Measurements from ENCODE around the gene BORCS6. TPM values are rescaled to one million over a fixed set of nuclear protein-coding genes. Genes with fewer than 3 reads are reported as not detected.

BORCS6 gene
- total and polyA plus RNA-seq, 2 of the 13 experiments (the other 11 are each of a cell fraction or from before 2014, with no cell fraction given) = 2.0 to 5.1 TPM

GRCh38 chr17:8220783-8221662 is 31.0 kb upstream of the BORCS6 start (continued):
- TF ChIP-seq ZNF318 (CRISPR knock-in tag; IDR thresholded peaks at IDR 0.05) (no peak), KMT2B (CRISPR knock-in tag; IDR thresholded peaks at IDR 0.05) (peak; percentile 12; the same call in 1 of the 2 replicates), ETV5 (CRISPR knock-in tag; IDR thresholded peaks at IDR 0.05; ENCODE audit: borderline replicate concordance) (peak; percentile 36; the same call in 1 of the 2 replicates), BRF2 (CRISPR knock-in tag; IDR thresholded peaks at IDR 0.05) (no peak), MAFG (CRISPR knock-in tag; IDR thresholded peaks at IDR 0.05) (no peak), HMG20A (CRISPR knock-in tag; IDR thresholded peaks at IDR 0.05; ENCODE audit: borderline replicate concordance) (no peak; the same call in 1 of the 2 replicates)
- TF ChIP-seq, protein P1, sequence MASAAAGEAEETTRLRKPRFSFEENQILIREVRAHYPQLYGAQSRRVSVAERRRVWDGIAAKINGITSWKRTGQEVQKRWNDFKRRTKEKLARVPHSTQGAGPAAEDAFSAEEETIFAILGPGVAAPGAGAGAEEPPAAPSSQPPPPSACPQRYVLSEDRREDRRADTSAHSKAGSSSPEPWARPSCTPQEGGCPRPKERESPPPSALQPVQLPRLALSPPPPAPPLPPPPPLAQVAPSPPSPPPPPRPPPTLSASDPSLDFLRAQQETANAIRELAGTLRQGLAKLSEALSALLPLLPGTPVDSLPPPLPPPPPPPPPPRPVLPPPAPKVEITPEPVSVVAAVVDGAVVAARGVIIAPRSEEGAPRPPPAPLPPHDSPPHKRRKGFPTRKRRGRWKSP (CRISPR knock-in tag; IDR thresholded peaks at IDR 0.05) = peak; percentile 93; the same call in 1 of the 2 replicates
- TF ChIP-seq, protein P2, sequence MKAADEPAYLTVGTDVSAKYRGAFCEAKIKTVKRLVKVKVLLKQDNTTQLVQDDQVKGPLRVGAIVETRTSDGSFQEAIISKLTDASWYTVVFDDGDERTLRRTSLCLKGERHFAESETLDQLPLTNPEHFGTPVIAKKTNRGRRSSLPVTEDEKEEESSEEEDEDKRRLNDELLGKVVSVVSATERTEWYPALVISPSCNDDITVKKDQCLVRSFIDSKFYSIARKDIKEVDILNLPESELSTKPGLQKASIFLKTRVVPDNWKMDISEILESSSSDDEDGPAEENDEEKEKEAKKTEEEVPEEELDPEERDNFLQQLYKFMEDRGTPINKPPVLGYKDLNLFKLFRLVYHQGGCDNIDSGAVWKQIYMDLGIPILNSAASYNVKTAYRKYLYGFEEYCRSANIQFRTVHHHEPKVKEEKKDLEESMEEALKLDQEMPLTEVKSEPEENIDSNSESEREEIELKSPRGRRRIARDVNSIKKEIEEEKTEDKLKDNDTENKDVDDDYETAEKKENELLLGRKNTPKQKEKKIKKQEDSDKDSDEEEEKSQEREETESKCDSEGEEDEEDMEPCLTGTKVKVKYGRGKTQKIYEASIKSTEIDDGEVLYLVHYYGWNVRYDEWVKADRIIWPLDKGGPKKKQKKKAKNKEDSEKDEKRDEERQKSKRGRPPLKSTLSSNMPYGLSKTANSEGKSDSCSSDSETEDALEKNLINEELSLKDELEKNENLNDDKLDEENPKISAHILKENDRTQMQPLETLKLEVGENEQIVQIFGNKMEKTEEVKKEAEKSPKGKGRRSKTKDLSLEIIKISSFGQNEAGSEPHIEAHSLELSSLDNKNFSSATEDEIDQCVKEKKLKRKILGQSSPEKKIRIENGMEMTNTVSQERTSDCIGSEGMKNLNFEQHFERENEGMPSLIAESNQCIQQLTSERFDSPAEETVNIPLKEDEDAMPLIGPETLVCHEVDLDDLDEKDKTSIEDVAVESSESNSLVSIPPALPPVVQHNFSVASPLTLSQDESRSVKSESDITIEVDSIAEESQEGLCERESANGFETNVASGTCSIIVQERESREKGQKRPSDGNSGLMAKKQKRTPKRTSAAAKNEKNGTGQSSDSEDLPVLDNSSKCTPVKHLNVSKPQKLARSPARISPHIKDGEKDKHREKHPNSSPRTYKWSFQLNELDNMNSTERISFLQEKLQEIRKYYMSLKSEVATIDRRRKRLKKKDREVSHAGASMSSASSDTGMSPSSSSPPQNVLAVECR (CRISPR knock-in tag; IDR thresholded peaks at IDR 0.05; ENCODE audit: borderline replicate concordance) = peak; percentile 73; the same call in 1 of the 2 replicates
- TF ChIP-seq, protein P3, sequence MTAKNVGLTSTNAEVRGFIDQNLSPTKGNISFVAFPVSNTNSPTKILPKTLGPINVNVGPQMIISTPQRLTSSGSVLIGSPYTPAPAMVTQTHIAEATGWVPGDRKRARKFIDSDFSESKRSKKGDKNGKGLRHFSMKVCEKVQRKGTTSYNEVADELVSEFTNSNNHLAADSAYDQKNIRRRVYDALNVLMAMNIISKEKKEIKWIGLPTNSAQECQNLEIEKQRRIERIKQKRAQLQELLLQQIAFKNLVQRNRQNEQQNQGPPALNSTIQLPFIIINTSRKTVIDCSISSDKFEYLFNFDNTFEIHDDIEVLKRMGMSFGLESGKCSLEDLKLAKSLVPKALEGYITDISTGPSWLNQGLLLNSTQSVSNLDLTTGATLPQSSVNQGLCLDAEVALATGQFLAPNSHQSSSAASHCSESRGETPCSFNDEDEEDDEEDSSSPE (CRISPR knock-in tag; IDR thresholded peaks at IDR 0.05) = 0 out of 2 replicates have a peak, but pooled peaks have one; percentile 46

All from HepG2 (cell line).